HEK293 (cell line): ENCODE data around the gene PARD3B.
A peak's percentile ranks its signal among the peaks of the same experiment; 100 is the strongest.

Source experiments
- CTCF ChIA-PET: fragments of 350-600 bp; formaldehyde crosslinking; extraction: SDS; loops from one replicate; lab custom pipeline; 2021; ENCODE audit warnings: antibody characterized with exemption; lab: Yijun Ruan, JAX
- POLR2A ChIA-PET: fragments of 300-600 bp; formaldehyde crosslinking; extraction: SDS; loops from one replicate; lab custom pipeline; 2020; ENCODE audit warnings: antibody characterized with exemption, inconsistent platforms; lab: Yijun Ruan, JAX
- H3K27ac ChIP-seq: fragments of 200-500 bp; sonication (Bioruptor generic); 2 replicates; pipeline ENCODE4 v1.5.1; 2014; ENCODE audit warnings: low read depth, low read length, control low read depth, inconsistent platforms; ENCODE audit errors: extremely low read depth
- H3K36me3 ChIP-seq, 2 experiments: fragments of 200-500 bp in 1 of 2; sonication (Bioruptor generic) in 1 of 2; 1 replicate in 1 of 2; 2 replicates in 1 of 2; pipeline ENCODE4 v1.5.1; 2014 to 2017; ENCODE audit warnings: inconsistent platforms in 2 of 2, low read length in 2 of 2; ENCODE audit not compliant: control insufficient read depth in 2 of 2, insufficient read depth in 1 of 2
- H3K4me1 ChIP-seq: fragments of 200-500 bp; sonication (Bioruptor generic); 2 replicates; pipeline ENCODE4 v1.5.1; 2014; ENCODE audit warnings: mild to moderate bottlenecking, low read length, inconsistent platforms; ENCODE audit not compliant: control insufficient read depth, insufficient read depth
- H3K4me3 ChIP-seq: 2 replicates; pipeline ENCODE4 v1.5.1; 2011; ENCODE audit warnings: low read depth, mild to moderate bottlenecking, control low read depth, low read length, moderate library complexity
- H3K9me3 ChIP-seq: fragments of 200-500 bp; sonication (Bioruptor generic); 2 replicates; pipeline ENCODE4 v1.5.1; 2014; ENCODE audit warnings: low read depth, low read length, inconsistent platforms; ENCODE audit not compliant: control insufficient read depth, insufficient read depth
- EGR2 ChIP-seq: fragments of 450-650 bp; formaldehyde crosslinking; IDR thresholded peaks from 2 replicates; pipeline ENCODE4 v1.5.1; 2016; ENCODE audit warnings: low read depth, missing biosample characterization, missing genetic modification characterization
- ELK4 ChIP-seq: IDR thresholded peaks from 2 replicates; pipeline ENCODE4 v1.6.1; 2011; ENCODE audit warnings: mild to moderate bottlenecking, low read depth, low read length, borderline replicate concordance
- FEZF1 ChIP-seq: fragments of 450-650 bp; formaldehyde crosslinking; IDR thresholded peaks from 2 replicates; pipeline ENCODE4 v1.5.1; 2016; ENCODE audit warnings: missing biosample characterization, missing genetic modification characterization
- HOXA7 ChIP-seq: sonication (generic); formaldehyde crosslinking; IDR thresholded peaks from 2 replicates; pipeline ENCODE4 v1.8.1; 2022; ENCODE audit warnings: missing genetic modification reagents, borderline replicate concordance
- KLF8 ChIP-seq: fragments of 450-650 bp; formaldehyde crosslinking; IDR thresholded peaks from 2 replicates; pipeline ENCODE4 v1.5.1; 2016; ENCODE audit warnings: missing biosample characterization, missing genetic modification characterization
- OSR2 ChIP-seq: fragments of 450-650 bp; formaldehyde crosslinking; IDR thresholded peaks from 2 replicates; pipeline ENCODE4 v1.5.1; 2016; ENCODE audit warnings: missing biosample characterization, missing genetic modification characterization
- PRDM2 ChIP-seq: fragments of 450-650 bp; formaldehyde crosslinking; IDR thresholded peaks from 2 replicates; pipeline ENCODE4 v1.5.1; 2016; ENCODE audit warnings: missing biosample characterization, missing genetic modification characterization, borderline replicate concordance
- RBAK ChIP-seq: fragments of 450-650 bp; formaldehyde crosslinking; IDR thresholded peaks from 2 replicates; pipeline ENCODE4 v1.5.1; 2016; ENCODE audit warnings: missing biosample characterization, missing genetic modification characterization
- SALL2 ChIP-seq: fragments of 450-650 bp; formaldehyde crosslinking; IDR thresholded peaks from 2 replicates; pipeline ENCODE4 v1.5.0; 2017; ENCODE audit warnings: missing biosample characterization, mild to moderate bottlenecking, missing genetic modification characterization, borderline replicate concordance
- SCRT2 ChIP-seq: fragments of 450-650 bp; formaldehyde crosslinking; IDR thresholded peaks from 2 replicates; pipeline ENCODE4 v1.5.1; 2016; ENCODE audit warnings: missing biosample characterization, missing genetic modification characterization
- SP2 ChIP-seq: fragments of 450-650 bp; formaldehyde crosslinking; IDR thresholded peaks from 2 replicates; pipeline ENCODE4 v1.5.1; 2016; ENCODE audit warnings: missing biosample characterization, missing genetic modification characterization
- SP7 ChIP-seq: fragments of 450-650 bp; formaldehyde crosslinking; IDR thresholded peaks from 2 replicates; pipeline ENCODE4 v1.5.1; 2016; ENCODE audit warnings: missing biosample characterization, missing genetic modification characterization
- WT1 ChIP-seq: fragments of 450-650 bp; formaldehyde crosslinking; IDR thresholded peaks from 2 replicates; pipeline ENCODE4 v1.5.1; 2016; ENCODE audit warnings: missing biosample characterization, missing genetic modification characterization
- ZBTB48 ChIP-seq: fragments of 450-650 bp; formaldehyde crosslinking; IDR thresholded peaks from 2 replicates; pipeline ENCODE4 v1.5.1; 2016; ENCODE audit warnings: missing biosample characterization, missing genetic modification characterization
- ZNF184 ChIP-seq: fragments of 450-650 bp; IDR thresholded peaks from 2 replicates; pipeline ENCODE4 v1.5.1; 2018; ENCODE audit warnings: missing biosample characterization, mild to moderate bottlenecking, missing genetic modification characterization
- ZNF398 ChIP-seq: fragments of 450-650 bp; formaldehyde crosslinking; IDR thresholded peaks from 2 replicates; pipeline ENCODE4 v1.5.1; 2017; ENCODE audit warnings: missing biosample characterization, missing genetic modification characterization
- ZNF449 ChIP-seq: fragments of 450-650 bp; formaldehyde crosslinking; IDR thresholded peaks from 2 replicates; pipeline ENCODE4 v1.5.1; 2017; ENCODE audit warnings: missing biosample characterization, mild to moderate bottlenecking, missing genetic modification characterization, moderate library complexity
- ZNF549 ChIP-seq: fragments of 450-650 bp; IDR thresholded peaks from 2 replicates; pipeline ENCODE4 v1.5.1; 2018; ENCODE audit warnings: missing biosample characterization, missing genetic modification characterization, mild to moderate bottlenecking, inconsistent platforms, moderate library complexity
- ZNF792 ChIP-seq: fragments of 450-650 bp; formaldehyde crosslinking; IDR thresholded peaks from 2 replicates; pipeline ENCODE4 v1.5.1; 2016; ENCODE audit warnings: missing biosample characterization, missing genetic modification characterization
- ZNF837 ChIP-seq: fragments of 450-650 bp; formaldehyde crosslinking; IDR thresholded peaks from 2 replicates; pipeline ENCODE4 v1.5.1; 2016; ENCODE audit warnings: missing biosample characterization, missing genetic modification characterization
- ZXDB ChIP-seq: fragments of 450-650 bp; formaldehyde crosslinking; IDR thresholded peaks from 2 replicates; pipeline ENCODE4 v1.5.1; 2016; ENCODE audit warnings: missing biosample characterization, missing genetic modification characterization

Gene PARD3B

GRCh38 chr2:205366336-205367060 is 821.2 kb downstream of the PARD3B start:
- H3K4me3 ChIP-seq: no peak overlapping the region
- H3K9me3 ChIP-seq: no peaks in the 10 kb centered on the region
- CTCF ChIA-PET: interaction anchor here (0.7 to 1.0 kb wide), 3 partner anchors 163 to 314 kb away, joined by 3 to 4 read pairs (median 3); no protein-coding TSS in a partner anchor
- H3K4me1 ChIP-seq: 0 out of 2 replicates have a peak, but pooled peaks cover 2% of the 10 kb centered on the region
- TF ChIP-seq SCRT2 (tag by site-specific recombination) (peak; percentile 34; the same call in 1 of the 2 replicates), ELK4 (no peak)
- H3K36me3 ChIP-seq: no peaks in the 10 kb centered on the region
- no peak overlapping the region for H3K27ac ChIP-seq
- POLR2A ChIA-PET: no interaction called here

GRCh38 chr2:205367331-205367935 is 822.2 kb downstream of the PARD3B start:
- POLR2A ChIA-PET: no interaction called here
- Histone ChIP-seq H3K4me3 (no peak overlapping the region), H3K9me3 (no peaks in the 10 kb centered on the region), H3K27ac (no peak overlapping the region), H3K4me1 (0 out of 2 replicates have a peak, but pooled peaks cover 2% of the 10 kb centered on the region), H3K36me3 (no peaks in the 10 kb centered on the region)
- CTCF ChIA-PET: interaction anchor here (0.7 to 1.0 kb wide), 2 partner anchors 308 to 313 kb away, joined by 3 to 4 read pairs; no protein-coding TSS in a partner anchor
- TF ChIP-seq RBAK (tag by site-specific recombination): no peak
- TF ChIP-seq KLF8 (tag by site-specific recombination): no peak
- no peak for TF ChIP-seq ZBTB48
- no peak for TF ChIP-seq SP7 (tag by site-specific recombination)
- TF ChIP-seq ZNF549: no peak
- TF ChIP-seq OSR2 (tag by site-specific recombination): no peak
- TF ChIP-seq WT1 (tag by site-specific recombination): no peak

- no peaks in the 10 kb centered on the region for H3K36me3 ChIP-seq
- POLR2A ChIA-PET: no interaction called here
- CTCF ChIA-PET: interaction anchor here (0.5 kb wide), 1 partner anchor 1103 kb away, joined by 4 read pairs; no protein-coding TSS in a partner anchor
- TF ChIP-seq SALL2 (tag by site-specific recombination) (no peak), FEZF1 (no peak), ZXDB (no peak), SP2 (no peak), PRDM2 (tag by site-specific recombination) (no peak), ZNF449 (tag by site-specific recombination) (no peak), ZNF398 (tag by site-specific recombination) (no peak), ZNF184 (no peak), HOXA7 (no peak), ZNF837 (tag by site-specific recombination) (no peak), ZNF792 (tag by site-specific recombination) (no peak), EGR2 (tag by site-specific recombination) (no peak)
Observed at GRCh38 chr2:205369813-205370212, 824.5 kb downstream of the PARD3B start.

More at GRCh38 chr2:205369813-205370212, 824.5 kb downstream of the PARD3B start:
- no peak overlapping the region for H3K4me3 ChIP-seq
- H3K4me1 ChIP-seq: no peaks in the 10 kb centered on the region
- no peaks in the 10 kb centered on the region for H3K9me3 ChIP-seq
- H3K27ac ChIP-seq: no peak overlapping the region
